ENCODE measurements around the gene SALL2.

The SALL2 gene

DNA sequence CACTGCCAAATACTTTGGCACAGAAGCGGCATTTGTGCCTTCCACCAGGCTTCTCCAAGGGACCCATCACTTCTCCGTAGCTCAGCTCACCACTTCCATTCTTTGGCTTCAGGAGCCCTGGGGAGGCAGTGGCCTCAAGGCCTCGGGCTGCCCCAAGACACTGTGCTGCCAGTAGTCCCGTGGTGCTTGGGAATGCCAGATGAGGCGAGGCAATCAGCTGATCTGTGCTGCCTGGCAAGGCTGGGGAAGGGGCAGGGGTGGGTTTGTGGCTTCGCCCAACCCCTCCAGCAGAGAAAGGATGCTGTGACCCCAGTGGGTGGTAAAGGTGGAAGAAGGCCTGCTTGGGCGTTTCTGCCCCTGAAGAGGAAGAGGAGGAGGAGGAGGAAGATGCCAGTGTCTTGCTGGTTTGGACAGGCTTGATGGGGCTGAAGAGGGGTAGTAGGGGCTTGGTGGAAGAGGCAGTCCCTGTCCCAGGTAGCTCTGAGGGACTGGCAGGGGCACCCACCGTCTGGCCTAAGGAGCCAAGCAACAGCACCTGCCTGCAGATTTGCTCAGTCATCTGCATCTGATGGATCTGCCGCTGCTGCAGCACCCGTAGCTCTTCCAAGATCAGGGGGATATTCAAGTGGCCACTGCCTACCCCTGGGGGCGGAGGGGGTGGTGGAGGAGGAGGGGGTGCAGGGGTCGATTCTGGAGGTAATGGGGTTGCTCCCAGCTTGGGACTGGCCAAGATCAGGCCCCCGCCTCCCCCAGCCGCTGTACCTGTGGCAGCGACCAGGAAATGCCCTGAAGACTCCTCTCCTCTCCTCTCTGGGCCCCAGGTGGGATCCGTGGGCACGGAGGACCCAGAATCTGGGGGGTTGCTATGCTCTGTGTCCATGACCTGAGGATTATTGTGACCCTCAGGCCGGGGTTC is 1.3 kb downstream of the SALL2 start:
- no peak for ATAC-seq
- TF ChIP-seq, protein P1, sequence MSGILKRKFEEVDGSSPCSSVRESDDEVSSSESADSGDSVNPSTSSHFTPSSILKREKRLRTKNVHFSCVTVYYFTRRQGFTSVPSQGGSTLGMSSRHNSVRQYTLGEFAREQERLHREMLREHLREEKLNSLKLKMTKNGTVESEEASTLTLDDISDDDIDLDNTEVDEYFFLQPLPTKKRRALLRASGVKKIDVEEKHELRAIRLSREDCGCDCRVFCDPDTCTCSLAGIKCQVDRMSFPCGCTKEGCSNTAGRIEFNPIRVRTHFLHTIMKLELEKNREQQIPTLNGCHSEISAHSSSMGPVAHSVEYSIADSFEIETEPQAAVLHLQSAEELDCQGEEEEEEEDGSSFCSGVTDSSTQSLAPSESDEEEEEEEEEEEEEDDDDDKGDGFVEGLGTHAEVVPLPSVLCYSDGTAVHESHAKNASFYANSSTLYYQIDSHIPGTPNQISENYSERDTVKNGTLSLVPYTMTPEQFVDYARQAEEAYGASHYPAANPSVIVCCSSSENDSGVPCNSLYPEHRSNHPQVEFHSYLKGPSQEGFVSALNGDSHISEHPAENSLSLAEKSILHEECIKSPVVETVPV (CRISPR knock-in tag; IDR thresholded peaks at IDR 0.05) = no peak
- TF ChIP-seq CSDC2 (CRISPR knock-in tag; IDR thresholded peaks at IDR 0.05) (no peak), ZNF8 (CRISPR knock-in tag; IDR thresholded peaks at IDR 0.05) (no peak), ZFP3 (CRISPR knock-in tag; IDR thresholded peaks at IDR 0.05) (no peak), BACH2 (CRISPR knock-in tag; IDR thresholded peaks at IDR 0.05; ENCODE audit: borderline replicate concordance) (no peak), ZNF565 (CRISPR knock-in tag; conservative IDR thresholded peaks at IDR 0.05; ENCODE audit: low read depth) (no peak), ISL1 (CRISPR knock-in tag; IDR thresholded peaks at IDR 0.05) (no peak), ZFP30 (CRISPR knock-in tag; IDR thresholded peaks at IDR 0.05) (no peak), GLIS3 (CRISPR knock-in tag; IDR thresholded peaks at IDR 0.05) (no peak), OSR1 (CRISPR knock-in tag; IDR thresholded peaks at IDR 0.05) (no peak), PPARA (CRISPR knock-in tag; IDR thresholded peaks at IDR 0.05; ENCODE audit: borderline replicate concordance) (no peak), RARB (CRISPR knock-in tag; IDR thresholded peaks at IDR 0.05) (no peak), ESRRG (CRISPR knock-in tag; IDR thresholded peaks at IDR 0.05) (no peak), SNAI2 (CRISPR knock-in tag; IDR thresholded peaks at IDR 0.05) (no peak), TCF4 (CRISPR knock-in tag; IDR thresholded peaks at IDR 0.05; ENCODE audit: borderline replicate concordance) (no peak), ZNF70 (CRISPR knock-in tag; IDR thresholded peaks at IDR 0.05) (no peak), POU6F1 (CRISPR knock-in tag; IDR thresholded peaks at IDR 0.05; ENCODE audit: borderline replicate concordance, low read depth) (no peak)
- TF ChIP-seq, protein P2, sequence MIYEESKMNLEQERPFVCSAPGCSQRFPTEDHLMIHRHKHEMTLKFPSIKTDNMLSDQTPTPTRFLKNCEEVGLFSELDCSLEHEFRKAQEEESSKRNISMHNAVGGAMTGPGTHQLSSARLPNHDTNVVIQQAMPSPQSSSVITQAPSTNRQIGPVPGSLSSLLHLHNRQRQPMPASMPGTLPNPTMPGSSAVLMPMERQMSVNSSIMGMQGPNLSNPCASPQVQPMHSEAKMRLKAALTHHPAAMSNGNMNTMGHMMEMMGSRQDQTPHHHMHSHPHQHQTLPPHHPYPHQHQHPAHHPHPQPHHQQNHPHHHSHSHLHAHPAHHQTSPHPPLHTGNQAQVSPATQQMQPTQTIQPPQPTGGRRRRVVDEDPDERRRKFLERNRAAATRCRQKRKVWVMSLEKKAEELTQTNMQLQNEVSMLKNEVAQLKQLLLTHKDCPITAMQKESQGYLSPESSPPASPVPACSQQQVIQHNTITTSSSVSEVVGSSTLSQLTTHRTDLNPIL (CRISPR knock-in tag; IDR thresholded peaks at IDR 0.05; ENCODE audit: low read depth) = no peak
- TF ChIP-seq, protein P3, sequence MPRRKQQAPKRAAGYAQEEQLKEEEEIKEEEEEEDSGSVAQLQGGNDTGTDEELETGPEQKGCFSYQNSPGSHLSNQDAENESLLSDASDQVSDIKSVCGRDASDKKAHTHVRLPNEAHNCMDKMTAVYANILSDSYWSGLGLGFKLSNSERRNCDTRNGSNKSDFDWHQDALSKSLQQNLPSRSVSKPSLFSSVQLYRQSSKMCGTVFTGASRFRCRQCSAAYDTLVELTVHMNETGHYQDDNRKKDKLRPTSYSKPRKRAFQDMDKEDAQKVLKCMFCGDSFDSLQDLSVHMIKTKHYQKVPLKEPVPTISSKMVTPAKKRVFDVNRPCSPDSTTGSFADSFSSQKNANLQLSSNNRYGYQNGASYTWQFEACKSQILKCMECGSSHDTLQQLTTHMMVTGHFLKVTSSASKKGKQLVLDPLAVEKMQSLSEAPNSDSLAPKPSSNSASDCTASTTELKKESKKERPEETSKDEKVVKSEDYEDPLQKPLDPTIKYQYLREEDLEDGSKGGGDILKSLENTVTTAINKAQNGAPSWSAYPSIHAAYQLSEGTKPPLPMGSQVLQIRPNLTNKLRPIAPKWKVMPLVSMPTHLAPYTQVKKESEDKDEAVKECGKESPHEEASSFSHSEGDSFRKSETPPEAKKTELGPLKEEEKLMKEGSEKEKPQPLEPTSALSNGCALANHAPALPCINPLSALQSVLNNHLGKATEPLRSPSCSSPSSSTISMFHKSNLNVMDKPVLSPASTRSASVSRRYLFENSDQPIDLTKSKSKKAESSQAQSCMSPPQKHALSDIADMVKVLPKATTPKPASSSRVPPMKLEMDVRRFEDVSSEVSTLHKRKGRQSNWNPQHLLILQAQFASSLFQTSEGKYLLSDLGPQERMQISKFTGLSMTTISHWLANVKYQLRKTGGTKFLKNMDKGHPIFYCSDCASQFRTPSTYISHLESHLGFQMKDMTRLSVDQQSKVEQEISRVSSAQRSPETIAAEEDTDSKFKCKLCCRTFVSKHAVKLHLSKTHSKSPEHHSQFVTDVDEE (CRISPR knock-in tag; IDR thresholded peaks at IDR 0.05) = no peak

GRCh38 chr14:21523203-21523602 is 2.9 kb downstream of the SALL2 start:
- TF ChIP-seq ZNF565 (CRISPR knock-in tag; conservative IDR thresholded peaks at IDR 0.05; ENCODE audit: low read depth) = no peak
- no peak for ATAC-seq

GRCh38 chr14:21521501-21521900 is 4.6 kb downstream of the SALL2 start:
- no peak for ATAC-seq
- TF ChIP-seq OSR1 (CRISPR knock-in tag; IDR thresholded peaks at IDR 0.05) = no peak
- TF ChIP-seq PATZ1 (CRISPR knock-in tag; IDR thresholded peaks at IDR 0.05; ENCODE audit: borderline replicate concordance) = no peak
- no peak for TF ChIP-seq RARB (CRISPR knock-in tag; IDR thresholded peaks at IDR 0.05)
- TF ChIP-seq ZFP3 (CRISPR knock-in tag; IDR thresholded peaks at IDR 0.05) = no peak
- TF ChIP-seq, protein P3 (CRISPR knock-in tag; IDR thresholded peaks at IDR 0.05) = no peak
- TF ChIP-seq TCF4 (CRISPR knock-in tag; IDR thresholded peaks at IDR 0.05; ENCODE audit: borderline replicate concordance) = no peak
- TF ChIP-seq ZNF70 (CRISPR knock-in tag; IDR thresholded peaks at IDR 0.05) = no peak
- TF ChIP-seq ARNTL (CRISPR knock-in tag; IDR thresholded peaks at IDR 0.05; ENCODE audit: borderline replicate concordance, low read depth) = no peak
- TF ChIP-seq, protein P1 (CRISPR knock-in tag; IDR thresholded peaks at IDR 0.05) = no peak
- no peak for TF ChIP-seq ESRRG (CRISPR knock-in tag; IDR thresholded peaks at IDR 0.05)
- TF ChIP-seq SNAI2 (CRISPR knock-in tag; IDR thresholded peaks at IDR 0.05) = no peak
- TF ChIP-seq BACH2 (CRISPR knock-in tag; IDR thresholded peaks at IDR 0.05; ENCODE audit: borderline replicate concordance) = no peak
- TF ChIP-seq TOX (CRISPR knock-in tag; IDR thresholded peaks at IDR 0.05; ENCODE audit: borderline replicate concordance) = no peak
- no peak for TF ChIP-seq CSDC2 (CRISPR knock-in tag; IDR thresholded peaks at IDR 0.05)
- TF ChIP-seq ZNF8 (CRISPR knock-in tag; IDR thresholded peaks at IDR 0.05) = no peak
- no peak for TF ChIP-seq ZC3H10 (CRISPR knock-in tag; IDR thresholded peaks at IDR 0.05)

All from SK-N-SH treated with all-trans-retinoic acid at 6 μM for 48 hours (cell line).